Measurements from ENCODE around the gene KRTAP5-7.
"Not testable (repeated sequence)": the region's sequence is repeated elsewhere in the genome, so short reads cannot be mapped to it uniquely, and the experiment has no call there.

KRTAP5-7 gene

GRCh38 chr11:71526796-71527575, at the start of gene KRTAP5-7:
Gene KRTAP5-7, plus strand, starts transcription at chr11:71527267. Its CDS starts 34 bp downstream, at chr11:71527301.
- DNase-seq (ENCODE audit: low spot score) = not testable (repeated sequence)

- no peak for DNase-seq (ENCODE audit: low spot score)
Observed at GRCh38 chr11:71477641-71478527, 49.2 kb upstream of the KRTAP5-7 start.

GRCh38 chr11:71478528-71478840, 48.6 kb upstream of the KRTAP5-7 start:
- no peak for DNase-seq (ENCODE audit: low spot score)

- no peak for DNase-seq (ENCODE audit: low spot score)
Observed at GRCh38 chr11:71481101-71481960, 45.7 kb upstream of the KRTAP5-7 start.

GRCh38 chr11:71482216-71482615, 44.9 kb upstream of the KRTAP5-7 start:
- no peak for DNase-seq (ENCODE audit: low spot score)

GRCh38 chr11:71482746-71483364, 44.2 kb upstream of the KRTAP5-7 start:
- no peak for DNase-seq (ENCODE audit: low spot score)

GRCh38 chr11:71483692-71484091, 43.4 kb upstream of the KRTAP5-7 start:
- DNase-seq (ENCODE audit: low spot score) = no peak

GRCh38 chr11:71484248-71485062, 42.6 kb upstream of the KRTAP5-7 start:
- no peak for DNase-seq (ENCODE audit: low spot score)

GRCh38 chr11:71485063-71485399, 42.0 kb upstream of the KRTAP5-7 start:
- DNase-seq (ENCODE audit: low spot score) = no peak

GRCh38 chr11:71485466-71485865, 41.6 kb upstream of the KRTAP5-7 start:
- DNase-seq (ENCODE audit: low spot score) = no peak

- DNase-seq (ENCODE audit: low spot score) = no peak
Observed at GRCh38 chr11:71486320-71486719, 40.7 kb upstream of the KRTAP5-7 start.

GRCh38 chr11:71488681-71489270, 38.3 kb upstream of the KRTAP5-7 start:
- DNase-seq (ENCODE audit: low spot score) = no peak

- DNase-seq (ENCODE audit: low spot score) = no peak
Observed at GRCh38 chr11:71489311-71490043, 37.6 kb upstream of the KRTAP5-7 start.

GRCh38 chr11:71490044-71490730, 36.9 kb upstream of the KRTAP5-7 start:
- DNase-seq (ENCODE audit: low spot score) = no peak

GRCh38 chr11:71490731-71491390, 36.2 kb upstream of the KRTAP5-7 start:
- DNase-seq (ENCODE audit: low spot score) = no peak

- no peak for DNase-seq (ENCODE audit: low spot score)
Observed at GRCh38 chr11:71491531-71491930, 35.5 kb upstream of the KRTAP5-7 start.

GRCh38 chr11:71491940-71492339, 35.1 kb upstream of the KRTAP5-7 start:
- no peak for DNase-seq (ENCODE audit: low spot score)

GRCh38 chr11:71495286-71496230, 31.5 kb upstream of the KRTAP5-7 start:
- no peak for DNase-seq (ENCODE audit: low spot score)

All from COLO829 (cell line).